Mesenchymal stem cell (in vitro differentiated cells and primary cell): ENCODE measurements around the gene KRTAP10-8.

Experiments used
- DNase-seq: peaks from one replicate; pipeline ENCODE4 v3.0.0-alpha.2; 2013
- H2AFZ ChIP-seq: one replicate; pipeline ENCODE4 v1.6.1; 2013; ENCODE audit warnings: low read depth, mild to moderate bottlenecking, control low read depth, inconsistent platforms, low read length, moderate library complexity
- H2AK5ac ChIP-seq: 2 replicates; pipeline ENCODE4 v1.6.1; 2013; ENCODE audit warnings: low read length, moderate library complexity, mild to moderate bottlenecking, inconsistent platforms; ENCODE audit not compliant: severe bottlenecking
- H2BK120ac ChIP-seq: one replicate; pipeline ENCODE4 v1.6.1; 2013; ENCODE audit warnings: low read depth, mild to moderate bottlenecking, inconsistent platforms, low read length, moderate library complexity
- H2BK12ac ChIP-seq, 2 experiments: one replicate each; pipeline ENCODE4 v1.6.1; 2013; ENCODE audit warnings: inconsistent platforms in 2 of 2, low read length in 2 of 2, mild to moderate bottlenecking in 2 of 2, moderate library complexity in 2 of 2, control low read depth in 1 of 2
- H2BK15ac ChIP-seq: one replicate; pipeline ENCODE4 v1.6.1; 2013; ENCODE audit warnings: mild to moderate bottlenecking, low read depth, inconsistent platforms; ENCODE audit not compliant: poor library complexity, severe bottlenecking
- H2BK5ac ChIP-seq: 2 replicates; pipeline ENCODE4 v1.6.1; 2013; ENCODE audit warnings: low read depth, mild to moderate bottlenecking, low read length, control low read depth, inconsistent platforms; ENCODE audit not compliant: poor library complexity, severe bottlenecking
- H3K14ac ChIP-seq, 2 experiments: one replicate each; pipeline ENCODE4 v1.6.1; 2013; ENCODE audit warnings: inconsistent platforms in 2 of 2, low read length in 2 of 2, control low read depth in 1 of 2, mild to moderate bottlenecking in 1 of 2, moderate library complexity in 1 of 2
- H3K18ac ChIP-seq, 2 experiments: one replicate each; pipeline ENCODE4 v1.6.1; 2013; ENCODE audit warnings: inconsistent platforms in 2 of 2, low read length in 2 of 2, control low read depth in 1 of 2, low read depth in 1 of 2, mild to moderate bottlenecking in 1 of 2
- H3K23ac ChIP-seq, 2 experiments: one replicate each; pipeline ENCODE4 v1.6.1; 2013; ENCODE audit warnings: inconsistent platforms in 2 of 2, low read length in 2 of 2, mild to moderate bottlenecking in 2 of 2, moderate library complexity in 2 of 2, control low read depth in 1 of 2
- H3K27ac ChIP-seq: 2 replicates; pipeline ENCODE4 v1.5.1; 2013; ENCODE audit warnings: mild to moderate bottlenecking, moderate library complexity, low read length, control low read depth, inconsistent platforms; ENCODE audit not compliant: poor library complexity, severe bottlenecking
- H3K27me3 ChIP-seq, 2 experiments: 2 replicates each; pipeline versions ENCODE4 v1.6.1 to v1.7.0; 2013; ENCODE audit warnings: low read length in 2 of 2, mild to moderate bottlenecking in 2 of 2, moderate library complexity in 2 of 2, control low read depth in 1 of 2, inconsistent platforms in 1 of 2; ENCODE audit not compliant: control insufficient read depth in 1 of 2, insufficient read depth in 1 of 2
- H3K36me3 ChIP-seq, 2 experiments: 2 replicates each; pipeline versions ENCODE4 v1.6.1 to v1.7.0; 2013; ENCODE audit warnings: low read length in 2 of 2, control low read depth in 1 of 2, inconsistent platforms in 1 of 2, low read depth in 1 of 2, mild to moderate bottlenecking in 1 of 2; ENCODE audit not compliant: insufficient read depth in 2 of 2, control insufficient read depth in 1 of 2
- H3K4ac ChIP-seq, 2 experiments: one replicate each; pipeline ENCODE4 v1.6.1; 2013; ENCODE audit warnings: inconsistent platforms in 2 of 2, low read length in 2 of 2, mild to moderate bottlenecking in 2 of 2, moderate library complexity in 2 of 2, control low read depth in 1 of 2, low read depth in 1 of 2
- H3K4me1 ChIP-seq: 2 replicates; pipeline ENCODE4 v1.6.1; 2013; ENCODE audit warnings: low read depth, low read length, control low read depth; ENCODE audit not compliant: control insufficient read depth, insufficient read depth
- H3K4me2 ChIP-seq: 2 replicates; pipeline ENCODE4 v1.6.1; 2013; ENCODE audit warnings: low read length, mild to moderate bottlenecking, inconsistent platforms; ENCODE audit not compliant: poor library complexity, severe bottlenecking
- H3K4me3 ChIP-seq, 2 experiments: 2 replicates each; pipeline versions ENCODE4 v1.5.1 to v1.7.0; 2013; ENCODE audit warnings: low read length in 2 of 2, mild to moderate bottlenecking in 2 of 2, control low read depth in 1 of 2, low read depth in 1 of 2; ENCODE audit not compliant: insufficient read depth in 1 of 2
- H3K79me1 ChIP-seq: replicated peaks from 2 replicates; pipeline ENCODE4 v1.6.1; 2013; ENCODE audit warnings: mild to moderate bottlenecking, control low read depth, low read length, inconsistent platforms; ENCODE audit not compliant: poor library complexity, severe bottlenecking
- H3K9ac ChIP-seq: 2 replicates; pipeline ENCODE4 v1.7.0; 2013; ENCODE audit warnings: mild to moderate bottlenecking, low read length, moderate library complexity
- H3K9me3 ChIP-seq: 2 replicates; pipeline ENCODE4 v1.7.0; 2013; ENCODE audit warnings: mild to moderate bottlenecking, low read length; ENCODE audit not compliant: control insufficient read depth
- H4K8ac ChIP-seq: one replicate; pipeline ENCODE4 v1.6.1; 2013; ENCODE audit warnings: inconsistent platforms, mild to moderate bottlenecking, low read length, moderate library complexity
- H4K91ac ChIP-seq: one replicate; pipeline ENCODE4 v1.6.1; 2013; ENCODE audit warnings: mild to moderate bottlenecking, low read length, inconsistent platforms
- WGBS: methylation state at CpG from one replicate; pipeline ENCODE4 v1.1.7; 2013; ENCODE audit warnings: mixed read lengths; 5-methylcytosine and 5-hydroxymethylcytosine counted together

KRTAP10-8 gene

GRCh38 chr21:44630440-44630839 is 18.6 kb downstream of the KRTAP10-8 start:
- H3K36me3 ChIP-seq = no peaks in the 10 kb centered on the region
- no peak overlapping the region for H2BK5ac ChIP-seq
- H3K4me3 ChIP-seq = no peak overlapping the region
- no peaks in the 10 kb centered on the region for H3K79me1 ChIP-seq
- no peak overlapping the region for H3K23ac ChIP-seq
- H3K4me2 ChIP-seq = no peak overlapping the region
- H2AFZ ChIP-seq = no peak overlapping the region
- no peak overlapping the region for H2BK12ac ChIP-seq
- no peak overlapping the region for H2AK5ac ChIP-seq
- H3K4ac ChIP-seq = no peak overlapping the region
- H3K27me3 ChIP-seq = no peaks in the 10 kb centered on the region
- no peaks in the 10 kb centered on the region for H3K4me1 ChIP-seq
- no CpG with 5 or more reads among the region's 2 CpGs for WGBS
- no peak for DNase-seq
- H2BK120ac ChIP-seq = no peak overlapping the region
- H3K27ac ChIP-seq = no peak overlapping the region
- no peak overlapping the region for H3K9ac ChIP-seq
- no peak overlapping the region for H3K14ac ChIP-seq
- H3K18ac ChIP-seq = no peak overlapping the region
- H3K9me3 ChIP-seq = peaks cover 35% of the 10 kb centered on the region
- H4K91ac ChIP-seq = no peak overlapping the region
- no peak overlapping the region for H4K8ac ChIP-seq
- no peak overlapping the region for H2BK15ac ChIP-seq

GRCh38 chr21:44632067-44632466 is 20.2 kb downstream of the KRTAP10-8 start:
- Histone ChIP-seq H3K9me3 (peaks cover 28% of the 10 kb centered on the region), H4K8ac (no peak overlapping the region), H2AK5ac (no peak overlapping the region), H2BK5ac (no peak overlapping the region), H3K23ac (no peak overlapping the region), H2BK12ac (no peak overlapping the region), H3K9ac (no peak overlapping the region), H2BK120ac (no peak overlapping the region), H3K79me1 (no peaks in the 10 kb centered on the region), H2AFZ (no peak overlapping the region), H3K36me3 (no peaks in the 10 kb centered on the region), H3K4me2 (no peak overlapping the region), H3K4me3 (no peak overlapping the region), H3K4me1 (no peaks in the 10 kb centered on the region), H2BK15ac (no peak overlapping the region), H3K27me3 (peaks cover 0 to 8% of the 10 kb centered on the region in 2 experiments), H3K4ac (no peak overlapping the region), H3K14ac (no peak overlapping the region), H3K27ac (no peak overlapping the region), H3K18ac (no peak overlapping the region), H4K91ac (no peak overlapping the region)
- no peak for DNase-seq
- no CpG with 5 or more reads among the region's 1 CpG for WGBS

GRCh38 chr21:44636209-44637017 is 24.5 kb downstream of the KRTAP10-8 start:
- Histone ChIP-seq H3K4me1 (no peaks in the 10 kb centered on the region), H3K18ac (no peak overlapping the region), H3K4me3 (no peak overlapping the region), H3K79me1 (no peaks in the 10 kb centered on the region), H2BK12ac (no peak overlapping the region), H3K36me3 (no peaks in the 10 kb centered on the region), H3K27ac (no peak overlapping the region), H4K8ac (no peak overlapping the region), H3K9me3 (peaks cover 34% of the 10 kb centered on the region), H2AK5ac (no peak overlapping the region), H3K14ac (no peak overlapping the region), H2BK15ac (no peak overlapping the region), H2BK120ac (no peak overlapping the region), H3K27me3 (peaks cover 0 to 14% of the 10 kb centered on the region in 2 experiments), H2AFZ (no peak overlapping the region), H2BK5ac (no peak overlapping the region), H3K4me2 (no peak overlapping the region), H3K9ac (no peak overlapping the region), H3K23ac (no peak overlapping the region), H4K91ac (no peak overlapping the region), H3K4ac (no peak overlapping the region)
- no peak for DNase-seq
- 78% methylated on average over 14 of the region's 15 CpGs for WGBS

GRCh38 chr21:44637018-44637850 is 25.4 kb downstream of the KRTAP10-8 start, which contains the start of gene KRTAP10-10:
Gene KRTAP10-10, plus strand, starts transcription at chr21:44637356. Its CDS starts 62 bp downstream, at chr21:44637418.
- Histone ChIP-seq H4K8ac (no peak within 1 kb of the TSS), H2AK5ac (no peak within 1 kb of the TSS), H3K4me2 (no peak within 1 kb of the TSS), H2BK120ac (no peak within 1 kb of the TSS), H2BK12ac (no peak within 1 kb of the TSS), H3K27ac (no peak within 1 kb of the TSS), H2BK15ac (no peak within 1 kb of the TSS), H3K18ac (no peak within 1 kb of the TSS), H2BK5ac (no peak within 1 kb of the TSS), H3K4ac (no peak within 1 kb of the TSS), H3K4me1 (no peaks in the 10 kb centered on the region), H3K9me3 (peaks cover 31% of the 10 kb centered on the region), H4K91ac (no peak within 1 kb of the TSS), H2AFZ (no peak within 1 kb of the TSS), H3K23ac (no peak within 1 kb of the TSS), H3K4me3 (no peak within 1 kb of the TSS), H3K14ac (no peak within 1 kb of the TSS), H3K27me3 (peaks cover 0 to 14% of the 10 kb centered on the region in 2 experiments), H3K9ac (no peak within 1 kb of the TSS), H3K79me1 (no peaks in the 10 kb centered on the region), H3K36me3 (no peaks in the 10 kb centered on the region)
- WGBS = 80% methylated on average over 18 of the region's 21 CpGs
- DNase-seq = no peak
